Left ventricle myocardium inferior (tissue), 1 donor: ENCODE measurements around the gene CHAC1. TPM values are rescaled to one million over a fixed set of nuclear protein-coding genes. Genes with fewer than 3 reads are reported as not detected.

Experiments used
- DNase-seq: peaks from one replicate; pipeline ENCODE4 v3.0.0-alpha.2; 2020
- H3K27ac ChIP-seq: fragments of 200-600 bp; replicated peaks from 2 replicates; pipeline ENCODE4 v1.8.0; 2021
- H3K27me3 ChIP-seq: fragments of 200-600 bp; 2 replicates; pipeline ENCODE4 v1.8.0; 2021; ENCODE audit warnings: low read depth
- H3K36me3 ChIP-seq: fragments of 200-600 bp; 2 replicates; pipeline ENCODE4 v1.8.0; 2021
- H3K4me1 ChIP-seq: fragments of 200-600 bp; 2 replicates; pipeline ENCODE4 v1.8.0; 2021
- H3K4me3 ChIP-seq: fragments of 200-600 bp; 2 replicates; pipeline ENCODE4 v1.8.0; 2021; ENCODE audit warnings: mild to moderate bottlenecking, moderate library complexity
- H3K9me3 ChIP-seq: fragments of 200-600 bp; replicated peaks from 2 replicates; pipeline ENCODE4 v1.8.0; 2021
- CTCF ChIP-seq: fragments of 200-600 bp; IDR thresholded peaks from 2 replicates; pipeline ENCODE4 v1.8.0; 2021; ENCODE audit warnings: antibody characterized with exemption, mild to moderate bottlenecking, borderline replicate concordance
- intact Hi-C: fragments of 100-400 bp; cut with micrococcal nuclease; formaldehyde crosslinking; loops from one replicate; pipeline ENCODE4 v1.11.0; 2022
- total RNA-seq: library from RNA; stranded (reverse); fragmentation: NEBNext Ultra II Directional; extraction: Animal tissue kit (Norgen Biotek cat#: 25700); gene quantifications from one replicate; pipeline ENCODE4 v1.2.1, GENCODE V29; 2021
- donor health status: DM: no; HTN: yes; CAD: no; lungs with severe emphysema.

Gene CHAC1
- total RNA-seq, 1 donor from 2014 or later: 1.3 TPM

DNA sequence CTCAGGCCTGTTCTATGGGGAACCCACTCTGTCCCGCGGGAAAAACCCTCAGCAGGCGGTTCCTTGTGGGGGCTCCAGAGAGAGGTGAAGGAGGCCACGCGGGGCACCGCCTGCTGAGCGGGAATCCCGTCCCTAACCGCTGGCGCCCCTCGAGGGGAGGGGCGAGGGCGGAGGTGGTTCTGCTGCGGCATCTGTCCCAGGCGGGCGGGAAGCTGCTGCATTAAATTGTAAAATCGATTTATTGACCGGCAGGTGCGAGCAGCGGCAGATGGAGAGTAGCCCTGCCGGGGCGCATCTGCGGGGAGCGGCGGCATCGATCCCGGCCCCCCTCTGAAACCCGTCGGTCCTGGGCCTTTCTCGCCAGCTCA is 27.8 kb upstream of the CHAC1 start:
- Histone ChIP-seq H3K4me3 (peak overlapping the region; percentile 52), H3K27me3 (peaks cover 53% of the 10 kb centered on the region), H3K4me1 (peaks cover 58% of the 10 kb centered on the region), H3K9me3 (no peaks in the 10 kb centered on the region), H3K27ac (no peak overlapping the region), H3K36me3 (no peaks in the 10 kb centered on the region)
- no peak for TF ChIP-seq CTCF
- DNase-seq: no peak
- intact Hi-C loops: no loop called here

- peak overlapping the region; percentile 52 for H3K4me3 ChIP-seq
- H3K36me3 ChIP-seq: no peaks in the 10 kb centered on the region
- DNase-seq: no peak
- intact Hi-C loops: no loop called here
- no peaks in the 10 kb centered on the region for H3K9me3 ChIP-seq
- TF ChIP-seq CTCF: no peak
- H3K27me3 ChIP-seq: peaks cover 58% of the 10 kb centered on the region
- no peak overlapping the region for H3K27ac ChIP-seq
- peaks cover 64% of the 10 kb centered on the region for H3K4me1 ChIP-seq
Observed at GRCh38 chr15:40925863-40926658, 27.2 kb upstream of the CHAC1 start.

- Histone ChIP-seq H3K36me3 (peaks cover 5% of the 10 kb centered on the region), H3K27me3 (peaks cover 67% of the 10 kb centered on the region), H3K27ac (peak overlapping the region; percentile 92), H3K4me3 (peak overlapping the region; percentile 77), H3K4me1 (peaks cover 72% of the 10 kb centered on the region), H3K9me3 (no peaks in the 10 kb centered on the region)
- TF ChIP-seq CTCF: no peak
- intact Hi-C loops: no loop called here
- no peak for DNase-seq
Observed at GRCh38 chr15:40926659-40927494, 26.4 kb upstream of the CHAC1 start.

DNA sequence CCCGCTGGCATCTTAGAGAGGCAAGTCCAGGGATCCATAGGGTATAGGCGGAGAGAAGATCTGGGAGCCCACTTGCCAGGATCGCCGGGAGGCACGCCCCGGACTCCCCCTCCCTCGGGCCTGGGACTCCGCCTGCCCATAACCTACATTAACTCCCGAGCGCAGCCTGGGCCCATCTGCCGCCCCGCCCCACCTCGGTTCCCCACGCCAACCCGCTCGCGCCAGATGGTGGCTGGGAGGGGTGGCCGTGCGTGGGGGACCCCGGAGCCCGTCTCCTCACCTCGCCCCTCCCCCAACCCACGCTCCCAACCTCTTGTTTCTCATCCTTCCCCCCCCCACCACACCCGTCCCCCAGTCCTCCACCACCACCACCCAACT is 25.8 kb upstream of the CHAC1 start:
- DNase-seq: no peak

More for the DNA sequence above, 25.8 kb upstream of the CHAC1 start:
- Histone ChIP-seq H3K4me3 (peak overlapping the region; percentile 77), H3K9me3 (no peaks in the 10 kb centered on the region), H3K27me3 (peaks cover 72% of the 10 kb centered on the region), H3K27ac (peak overlapping the region; percentile 92), H3K36me3 (peaks cover 10% of the 10 kb centered on the region), H3K4me1 (peaks cover 74% of the 10 kb centered on the region)
- TF ChIP-seq CTCF: no peak
- intact Hi-C loops: no loop called here
